IPS-15b (cell line): Measurements from ENCODE around the gene FAM217B.

Experiments used
- H3K27me3 ChIP-seq: one replicate; pipeline ENCODE4 v1.6.1; 2013; ENCODE audit warnings: low read length; ENCODE audit not compliant: control insufficient read depth, insufficient read depth
- H3K36me3 ChIP-seq: one replicate; pipeline ENCODE4 v1.6.1; 2013; ENCODE audit warnings: low read length; ENCODE audit not compliant: control insufficient read depth, insufficient read depth
- H3K4me1 ChIP-seq: one replicate; pipeline ENCODE4 v1.6.1; 2013; ENCODE audit warnings: mild to moderate bottlenecking, low read length; ENCODE audit not compliant: control insufficient read depth, insufficient read depth
- H3K4me3 ChIP-seq: one replicate; pipeline ENCODE4 v1.5.1; 2013; ENCODE audit warnings: low read depth, low read length
- H3K9ac ChIP-seq: one replicate; pipeline ENCODE4 v1.6.1; 2013; ENCODE audit warnings: low read depth, mild to moderate bottlenecking, low read length
- H3K9me3 ChIP-seq: one replicate; pipeline ENCODE4 v1.6.1; 2013; ENCODE audit warnings: mild to moderate bottlenecking, low read length; ENCODE audit not compliant: control insufficient read depth, insufficient read depth

The FAM217B gene

GRCh38 chr20:59931511-59932312 is 8.5 kb upstream of the FAM217B start:
- Histone ChIP-seq H3K4me1 (no peaks in the 10 kb centered on the region), H3K4me3 (no peak overlapping the region), H3K27me3 (peaks cover 28% of the 10 kb centered on the region), H3K36me3 (no peaks in the 10 kb centered on the region), H3K9me3 (no peaks in the 10 kb centered on the region), H3K9ac (no peak overlapping the region)

- Histone ChIP-seq H3K9me3 (no peaks in the 10 kb centered on the region), H3K27me3 (peaks cover 34% of the 10 kb centered on the region), H3K4me1 (no peaks in the 10 kb centered on the region), H3K4me3 (no peak overlapping the region), H3K36me3 (no peaks in the 10 kb centered on the region), H3K9ac (no peak overlapping the region)
These were observed 7.4 kb upstream of the FAM217B start for GRCh38 chr20:59932616-59933295.

GRCh38 chr20:59933296-59933848 is 6.8 kb upstream of the FAM217B start, which contains the start of gene SYCP2:
TSS of gene SYCP2 (minus strand) at chr20:59933637. CDS start at chr20:59922413, 11,224 bp downstream.
- no peaks in the 10 kb centered on the region for H3K36me3 ChIP-seq
- no peaks in the 10 kb centered on the region for H3K9me3 ChIP-seq
- H3K27me3 ChIP-seq, result peaks cover 40% of the 10 kb centered on the region
- H3K4me3 ChIP-seq, result peak within 1 kb of the TSS; percentile 46
- H3K4me1 ChIP-seq, result no peaks in the 10 kb centered on the region
- no peak within 1 kb of the TSS for H3K9ac ChIP-seq

- H3K9ac ChIP-seq, result no peak overlapping the region
- H3K9me3 ChIP-seq, result peaks cover 3% of the 10 kb centered on the region
- peaks cover 47% of the 10 kb centered on the region for H3K27me3 ChIP-seq
- H3K4me1 ChIP-seq, result no peaks in the 10 kb centered on the region
- H3K4me3 ChIP-seq, result peak overlapping the region; percentile 46
- H3K36me3 ChIP-seq, result peaks cover 3% of the 10 kb centered on the region
These were observed 6.2 kb upstream of the FAM217B start for GRCh38 chr20:59933849-59934585.

GRCh38 chr20:59935457-59936185 is 4.6 kb upstream of the FAM217B start:
- Histone ChIP-seq H3K9me3 (peaks cover 4% of the 10 kb centered on the region), H3K4me1 (no peaks in the 10 kb centered on the region), H3K4me3 (no peak overlapping the region), H3K27me3 (peaks cover 51% of the 10 kb centered on the region), H3K9ac (no peak overlapping the region), H3K36me3 (peaks cover 4% of the 10 kb centered on the region)

- no peaks in the 10 kb centered on the region for H3K4me1 ChIP-seq
- peaks cover 51% of the 10 kb centered on the region for H3K27me3 ChIP-seq
These were observed 3.8 kb upstream of the FAM217B start for GRCh38 chr20:59936409-59936808.

GRCh38 chr20:59937150-59937549 is 3.0 kb upstream of the FAM217B start:
- peaks cover 4% of the 10 kb centered on the region for H3K36me3 ChIP-seq
- H3K9ac ChIP-seq, result no peak overlapping the region
- no peaks in the 10 kb centered on the region for H3K4me1 ChIP-seq
- H3K9me3 ChIP-seq, result peaks cover 4% of the 10 kb centered on the region
- peaks cover 48% of the 10 kb centered on the region for H3K27me3 ChIP-seq
- H3K4me3 ChIP-seq, result no peak overlapping the region

More at GRCh38 chr20:59936409-59936808, 3.8 kb upstream of the FAM217B start:
- Histone ChIP-seq H3K4me3 (no peak overlapping the region), H3K9ac (no peak overlapping the region), H3K9me3 (peaks cover 4% of the 10 kb centered on the region), H3K36me3 (peaks cover 4% of the 10 kb centered on the region)

GRCh38 chr20:59938221-59938620 is 2.0 kb upstream of the FAM217B start:
- H3K36me3 ChIP-seq, result peaks cover 4% of the 10 kb centered on the region
- H3K4me1 ChIP-seq, result no peaks in the 10 kb centered on the region
- H3K27me3 ChIP-seq, result peaks cover 48% of the 10 kb centered on the region
- H3K4me3 ChIP-seq, result no peak overlapping the region
- H3K9me3 ChIP-seq, result peaks cover 4% of the 10 kb centered on the region
- H3K9ac ChIP-seq, result no peak overlapping the region

GRCh38 chr20:59938696-59939051 is 1.5 kb upstream of the FAM217B start:
- Histone ChIP-seq H3K4me1 (no peaks in the 10 kb centered on the region), H3K27me3 (peaks cover 48% of the 10 kb centered on the region), H3K9me3 (peaks cover 4% of the 10 kb centered on the region), H3K36me3 (peaks cover 4% of the 10 kb centered on the region), H3K9ac (no peak overlapping the region), H3K4me3 (no peak overlapping the region)

- Histone ChIP-seq H3K27me3 (peaks cover 46% of the 10 kb centered on the region), H3K9me3 (peaks cover 4% of the 10 kb centered on the region), H3K9ac (peak overlapping the region; percentile 41), H3K4me1 (no peaks in the 10 kb centered on the region), H3K4me3 (peak overlapping the region; percentile 98), H3K36me3 (peaks cover 4% of the 10 kb centered on the region)
These were observed 924 bp upstream of the FAM217B start for GRCh38 chr20:59939052-59939878.
